Endothelial cell of umbilical vein (primary cell): ENCODE measurements around the gene SPATA24. TPM values are rescaled to one million over a fixed set of nuclear protein-coding genes. Genes with fewer than 3 reads are reported as not detected.
"Not testable (repeated sequence)": the region's sequence is repeated elsewhere in the genome, so short reads cannot be mapped to it uniquely, and the experiment has no call there.

Experiments
- BruUV-seq: library from RNA; stranded (reverse); fragments of 400-500 nt; replicated peaks from 2 replicates; lab custom pipeline; 2021; lab: Mats Ljungman, UMichigan
- CTCF ChIA-PET: fragments of 300-600, 350-600 bp; sonication (Branson Sonifier 250); formaldehyde crosslinking; loops from one replicate; lab custom pipeline; 2021; ENCODE audit warnings: antibody characterized with exemption, inconsistent platforms; lab: Charles Lee
- POLR2A ChIA-PET: fragments of 300-600, 350-600 bp; sonication (Branson Sonifier 250); formaldehyde crosslinking; loops from one replicate; lab custom pipeline; 2021; ENCODE audit warnings: antibody characterized with exemption, inconsistent platforms; lab: Charles Lee
- DNase-seq: peaks from one replicate; pipeline ENCODE4 v3.0.0-alpha.2; 2011; ENCODE audit warnings: low read depth, low spot score
- FAIRE-seq: peaks from 2 replicates; lab custom pipeline; 2011; peaks lifted over from hg19 to GRCh38; lab: Jason Lieb, UNC
- H2AFZ ChIP-seq: 2 replicates; pipeline ENCODE4 v1.6.0; 2012; ENCODE audit warnings: low read depth, low read length, control low read depth, inconsistent platforms
- H3K27ac ChIP-seq: 2 replicates; pipeline ENCODE4 v1.5.1; 2011; ENCODE audit warnings: low read depth, mild to moderate bottlenecking, control low read depth, low read length, moderate library complexity; ENCODE audit not compliant: insufficient read depth
- H3K27me3 ChIP-seq, 2 experiments: 2 replicates each; pipeline versions ENCODE4 v1.6.0 to v1.6.1; 2011; ENCODE audit warnings: low read length in 2 of 2, mixed read lengths in 1 of 2; ENCODE audit not compliant: control insufficient read depth in 2 of 2, insufficient read depth in 2 of 2
- H3K36me3 ChIP-seq, 2 experiments: 2 replicates in 1 of 2; 3 replicates in 1 of 2; pipeline ENCODE4 v1.5.1; 2011; ENCODE audit warnings: low read length in 2 of 2, mild to moderate bottlenecking in 1 of 2, moderate library complexity in 1 of 2; ENCODE audit not compliant: control insufficient read depth in 2 of 2, insufficient read depth in 2 of 2; ENCODE audit errors: extremely low read depth in 1 of 2
- H3K4me1 ChIP-seq: 3 replicates; pipeline ENCODE4 v1.5.1; 2011; ENCODE audit warnings: mild to moderate bottlenecking, low read length; ENCODE audit not compliant: control insufficient read depth, insufficient read depth; ENCODE audit errors: extremely low read depth
- H3K4me2 ChIP-seq: 2 replicates; pipeline ENCODE4 v1.6.1; 2011; ENCODE audit warnings: low read length, control low read depth, mixed read lengths; ENCODE audit not compliant: insufficient read depth
- H3K4me3 ChIP-seq, 3 experiments: fragments of 200-600 bp in 1 of 3; sonication (generic), shearing (Covaris generic) in 1 of 3; replicated peaks in 1 of 3; 2 replicates each; pipeline ENCODE4 v1.5.1; 2011 to 2016; ENCODE audit warnings: control low read depth in 3 of 3, low read length in 3 of 3, mild to moderate bottlenecking in 2 of 3, inconsistent platforms in 1 of 3, low read depth in 1 of 3, moderate library complexity in 1 of 3; ENCODE audit not compliant: insufficient read depth in 1 of 3
- H3K79me2 ChIP-seq: 2 replicates; pipeline ENCODE4 v1.6.0; 2012; ENCODE audit warnings: low read length, inconsistent platforms; ENCODE audit not compliant: control insufficient read depth, insufficient read depth
- H3K9ac ChIP-seq: replicated peaks from 2 replicates; pipeline ENCODE3; 2011; ENCODE audit warnings: low read length, control low read depth; ENCODE audit not compliant: insufficient read depth; ENCODE audit errors: extremely low read depth
- H3K9me1 ChIP-seq: replicated peaks from 3 replicates; pipeline ENCODE4 v1.6.0; 2011; ENCODE audit warnings: mild to moderate bottlenecking, low read length; ENCODE audit not compliant: control insufficient read depth, insufficient read depth; ENCODE audit errors: extremely low read depth
- H3K9me3 ChIP-seq: replicated peaks from 2 replicates; pipeline ENCODE4 v1.5.1; 2012; ENCODE audit warnings: low read length, inconsistent platforms; ENCODE audit not compliant: control insufficient read depth, insufficient read depth
- H4K20me1 ChIP-seq: replicated peaks from 2 replicates; pipeline ENCODE3; 2011; ENCODE audit warnings: mild to moderate bottlenecking, low read length; ENCODE audit not compliant: control insufficient read depth, insufficient read depth; ENCODE audit errors: extremely low read depth
- CTCF ChIP-seq, 2 donors: IDR thresholded peaks; 1 replicate in 1 of 2; 2 replicates in 1 of 2; pipeline ENCODE4 v1.5.1; 2011; ENCODE audit warnings: low read length in 2 of 2, mild to moderate bottlenecking in 2 of 2, moderate library complexity in 2 of 2, control low read depth in 1 of 2, inconsistent platforms in 1 of 2, low read depth in 1 of 2; ENCODE audit not compliant: insufficient read depth in 1 of 2; ENCODE audit errors: extremely low read depth in 1 of 2
- EZH2 ChIP-seq: IDR thresholded peaks from 2 replicates; pipeline ENCODE4 v1.6.1; 2012; ENCODE audit warnings: borderline replicate concordance, low read depth, mild to moderate bottlenecking, moderate library complexity, low read length, inconsistent platforms; ENCODE audit not compliant: severe bottlenecking
- FOS ChIP-seq: IDR thresholded peaks from 2 replicates; pipeline ENCODE4 v1.6.1; 2011; ENCODE audit warnings: mild to moderate bottlenecking, low read length, moderate library complexity, borderline replicate concordance; ENCODE audit not compliant: insufficient read depth
- GATA2 ChIP-seq: IDR thresholded peaks from 2 replicates; pipeline ENCODE4 v1.7.0; 2011; ENCODE audit warnings: low read depth, mild to moderate bottlenecking, moderate library complexity, mixed read lengths, low read length; ENCODE audit not compliant: insufficient read length, insufficient read depth
- JUN ChIP-seq: IDR thresholded peaks from 2 replicates; pipeline ENCODE4 v1.6.1; 2011; ENCODE audit warnings: borderline replicate concordance, low read depth; ENCODE audit not compliant: insufficient read length, insufficient read depth
- MAX ChIP-seq: IDR thresholded peaks from 2 replicates; pipeline ENCODE4 v1.6.1; 2011; ENCODE audit not compliant: insufficient read depth, insufficient read length
- MYC ChIP-seq: IDR thresholded peaks from one replicate; pipeline ENCODE4 v1.6.1; 2011; ENCODE audit warnings: mild to moderate bottlenecking, low read depth, low read length
- POLR2A ChIP-seq: IDR thresholded peaks from 2 replicates; pipeline ENCODE4 v1.6.1; 2012; ENCODE audit warnings: low read depth, mild to moderate bottlenecking, control low read depth, low read length
- POLR2AphosphoS5 ChIP-seq: IDR thresholded peaks from 2 replicates; pipeline ENCODE4 v1.6.1; 2012; ENCODE audit warnings: low read depth, mild to moderate bottlenecking, control low read depth, low read length, moderate library complexity; ENCODE audit not compliant: insufficient read depth
- dilution Hi-C: fragments of 300-500 bp; cut with MboI; formaldehyde crosslinking; loops from one replicate; pipeline ENCODE4 v1.15.0; 2019; ENCODE audit warnings: low sequenced_read_pairs; ENCODE audit not compliant: extremely low pct_ligation_motif_present
- intact Hi-C: fragments of 100-400 bp; cut with micrococcal nuclease; formaldehyde crosslinking; loops from one replicate; pipeline ENCODE4 v1.10.0; 2022
- polyA plus RNA-seq, 4 experiments: library from polyadenylated mRNA; depleted of rRNA in 3 of 4; stranded (reverse) in 3 of 4; unstranded in 1 of 4; fragments of >200 nt; gene quantifications; 2 replicates each; pipeline versions ENCODE4 v1.2.1 to v1.2.3, GENCODE V29; 2011 to 2012; ENCODE audit warnings: missing spikeins in 1 of 4
- total RNA-seq: library from RNA; stranded (reverse); gene quantifications from 2 replicates; pipeline ENCODE4 v1.2.3, GENCODE V29; 2021

SPATA24 gene
- total and polyA plus RNA-seq, 2 donors (not counting 3 experiments of a cell fraction or from before 2014, with no cell fraction given) = 3.2 to 7.9 TPM

GRCh38 chr5:139387611-139388197 is 16.2 kb downstream of the SPATA24 start:
- CTCF ChIA-PET = interaction anchor here (1.4 kb wide), 1 partner anchor 22 kb away, joined by 5 read pairs; no protein-coding TSS in a partner anchor
- H3K9me3 ChIP-seq = no peaks in the 10 kb centered on the region
- POLR2A ChIA-PET = interaction anchor here (0.6 to 1.1 kb wide), 2 partner anchors 46 to 211 kb away, joined by 4 to 10 read pairs; partner anchors contain the start of gene PAIP2
- no peaks in the 10 kb centered on the region for H3K9me1 ChIP-seq
- no peak overlapping the region for H3K4me2 ChIP-seq
- no peaks in the 10 kb centered on the region for H3K36me3 ChIP-seq
- TF ChIP-seq FOS (no peak), MAX (no peak), GATA2 (no peak), MYC (no peak), EZH2 (no peak), POLR2AphosphoS5 (no peak), JUN (no peak), CTCF (IDR thresholded peaks at IDR 0.05; ENCODE audit: extremely low read depth in 1 of 2, insufficient read depth in 1 of 2, low read depth in 1 of 2, low read length in 2 of 2) (no peak), POLR2A (no peak)
- no peak for FAIRE-seq
- intact Hi-C loops (no loop called here), dilution Hi-C loops (no loop called here)
- DNase-seq = no peak
- no peak overlapping the region for H3K27ac ChIP-seq
- H2AFZ ChIP-seq = no peak overlapping the region
- H3K79me2 ChIP-seq = no peaks in the 10 kb centered on the region
- no peaks in the 10 kb centered on the region for H3K27me3 ChIP-seq
- peaks cover 6% of the 10 kb centered on the region for H3K4me1 ChIP-seq
- H3K9ac ChIP-seq = no peak overlapping the region
- H3K4me3 ChIP-seq = no peak overlapping the region
- no peaks in the 10 kb centered on the region for H4K20me1 ChIP-seq
- no TSS peak for BruUV-seq

- H3K36me3 ChIP-seq, POLR2A ChIA-PET, DNase-seq, H2AFZ ChIP-seq, CTCF ChIA-PET, dilution Hi-C loops, H3K4me1 ChIP-seq, H4K20me1 ChIP-seq, intact Hi-C loops, H3K9ac ChIP-seq, FAIRE-seq, H3K27ac ChIP-seq, H3K4me3 ChIP-seq, BruUV-seq, H3K9me3 ChIP-seq, H3K27me3 ChIP-seq, H3K79me2 ChIP-seq, H3K9me1 ChIP-seq, H3K4me2 ChIP-seq: not testable (repeated sequence)
These were observed 16.9 kb downstream of the SPATA24 start for GRCh38 chr5:139386956-139387355.
